SK-N-SH (cell line): Measurements from ENCODE around the gene FYB2. TPM values are rescaled to one million over a fixed set of nuclear protein-coding genes. Genes with fewer than 3 reads are reported as not detected.

Experiments used
- CTCF ChIA-PET: fragments of 300-600, 350-600 bp; formaldehyde crosslinking; extraction: SDS; loops from one replicate; lab custom pipeline; 2021; lab: Yijun Ruan, JAX
- POLR2A ChIA-PET: fragments of 350-600 bp; sonication (Branson Sonifier 250); formaldehyde crosslinking; extraction: SDS; loops from one replicate; lab custom pipeline; 2020; ENCODE audit warnings: antibody characterized with exemption, inconsistent platforms; lab: Yijun Ruan, JAX
- DNase-seq: peaks from one replicate; pipeline ENCODE4 v3.0.0; 2012
- H2AFZ ChIP-seq: fragments of 200-600 bp; sonication (generic); 2 replicates; pipeline ENCODE4 v1.8.1; 2016; ENCODE audit warnings: antibody characterized with exemption, mild to moderate bottlenecking, low read depth
- H3F3A ChIP-seq: fragments of 200-600 bp; sonication (generic); replicated peaks from 2 replicates; pipeline ENCODE3; 2016; ENCODE audit warnings: antibody characterized with exemption, mild to moderate bottlenecking; ENCODE audit not compliant: insufficient read depth
- H3K27ac ChIP-seq, 2 experiments: fragments of 200-500 bp in 1 of 2; fragments of 200-600 bp in 1 of 2; sonication (Bioruptor generic) in 1 of 2; sonication (generic), shearing (Covaris generic) in 1 of 2; 2 replicates each; pipeline versions ENCODE4 v1.5.1 to v1.6.1; 2014 to 2016; ENCODE audit warnings: low read depth in 2 of 2, inconsistent platforms in 1 of 2, low read length in 1 of 2, mild to moderate bottlenecking in 1 of 2, mixed read lengths in 1 of 2
- H3K27me3 ChIP-seq: fragments of 200-600 bp; sonication (generic), shearing (Covaris generic); 2 replicates; pipeline ENCODE4 v1.6.1; 2016; ENCODE audit warnings: mixed run types; ENCODE audit not compliant: insufficient read depth
- H3K36me3 ChIP-seq, 2 experiments: fragments of 200-500 bp in 1 of 2; fragments of 200-600 bp in 1 of 2; sonication (Bioruptor generic) in 1 of 2; sonication (generic) in 1 of 2; replicated peaks in 1 of 2; 2 replicates each; pipeline versions ENCODE3 to v1.5.1; 2014 to 2016; ENCODE audit warnings: low read length in 1 of 2, mild to moderate bottlenecking in 1 of 2; ENCODE audit not compliant: insufficient read depth in 2 of 2, control insufficient read depth in 1 of 2
- H3K4me1 ChIP-seq, 2 experiments: fragments of 200-500 bp in 1 of 2; fragments of 200-600 bp in 1 of 2; sonication (Bioruptor generic) in 1 of 2; sonication (generic), shearing (Covaris generic) in 1 of 2; 2 replicates each; pipeline versions ENCODE4 v1.5.1 to v1.6.1; 2014 to 2016; ENCODE audit warnings: low read depth in 1 of 2, low read length in 1 of 2, mixed run types in 1 of 2; ENCODE audit not compliant: insufficient read depth in 2 of 2, control insufficient read depth in 1 of 2
- H3K4me2 ChIP-seq: fragments of 200-600 bp; sonication (generic), shearing (Covaris generic); 2 replicates; pipeline ENCODE4 v1.6.1; 2017; ENCODE audit warnings: mixed run types
- H3K4me3 ChIP-seq, 2 experiments: fragments of 200-500 bp in 1 of 2; fragments of 200-600 bp in 1 of 2; sonication (Bioruptor generic) in 1 of 2; sonication (generic), shearing (Covaris generic) in 1 of 2; 2 replicates each; pipeline versions ENCODE4 v1.5.1 to v1.8.1; 2014 to 2016; ENCODE audit warnings: low read depth in 2 of 2, inconsistent platforms in 1 of 2, low read length in 1 of 2, mild to moderate bottlenecking in 1 of 2, mixed read lengths in 1 of 2, moderate library complexity in 1 of 2
- H3K79me2 ChIP-seq: fragments of 200-600 bp; sonication (generic); 2 replicates; pipeline ENCODE4 v1.8.1; 2017; ENCODE audit warnings: mild to moderate bottlenecking; ENCODE audit not compliant: insufficient read depth
- H3K9ac ChIP-seq: fragments of 200-600 bp; sonication (generic); 2 replicates; pipeline ENCODE4 v1.6.1; 2017; ENCODE audit warnings: mixed run types
- H3K9me2 ChIP-seq: fragments of 200-600 bp; sonication (generic); 2 replicates; pipeline ENCODE4 v1.6.1; 2017; ENCODE audit warnings: mixed run types
- H3K9me3 ChIP-seq: fragments of 200-600 bp; sonication (generic); 2 replicates; pipeline ENCODE4 v1.6.1; 2017; ENCODE audit warnings: mixed run types, mild to moderate bottlenecking, moderate library complexity
- H4K20me1 ChIP-seq: fragments of 200-600 bp; sonication (generic); 2 replicates; pipeline ENCODE4 v1.6.1; 2017; ENCODE audit warnings: mild to moderate bottlenecking, mixed run types; ENCODE audit not compliant: insufficient read depth
- EZH2phosphoT487 ChIP-seq: fragments of 200-600 bp; sonication (generic); IDR thresholded peaks from 2 replicates; pipeline ENCODE4 v1.6.1; 2017; ENCODE audit warnings: low read depth, mixed run types, mild to moderate bottlenecking, antibody characterized with exemption, moderate library complexity, borderline replicate concordance
- FOSL2 ChIP-seq: IDR thresholded peaks from 2 replicates; pipeline ENCODE4 v1.4.0; 2012; ENCODE audit warnings: low read depth, mild to moderate bottlenecking, moderate library complexity, borderline replicate concordance
- FOXJ3 ChIP-seq: sonication (generic); formaldehyde crosslinking; IDR thresholded peaks from 2 replicates; pipeline ENCODE4 v1.5.1; 2020; ENCODE audit warnings: mild to moderate bottlenecking, missing genetic modification reagents
- FOXM1 ChIP-seq: IDR thresholded peaks from 2 replicates; pipeline ENCODE4 v1.4.0; 2012; ENCODE audit warnings: low read depth, mild to moderate bottlenecking
- GATA2 ChIP-seq: sonication (generic); formaldehyde crosslinking; IDR thresholded peaks from 2 replicates; pipeline ENCODE4 v1.5.0; 2020; ENCODE audit warnings: mild to moderate bottlenecking, missing genetic modification reagents
- MEF2A ChIP-seq: IDR thresholded peaks from 2 replicates; pipeline ENCODE4 v1.4.0; 2012; ENCODE audit warnings: low read depth, borderline replicate concordance
- NFIC ChIP-seq: IDR thresholded peaks from 2 replicates; pipeline ENCODE4 v1.4.0; 2012; ENCODE audit warnings: borderline replicate concordance
- PBX3 ChIP-seq: IDR thresholded peaks from 2 replicates; pipeline ENCODE4; 2012
- RAD21 ChIP-seq: IDR thresholded peaks from 2 replicates; pipeline ENCODE4 v1.6.1; 2012; ENCODE audit warnings: mild to moderate bottlenecking, low read length
- RFX5 ChIP-seq: IDR thresholded peaks from 2 replicates; pipeline ENCODE4 v1.6.1; 2012; ENCODE audit warnings: mild to moderate bottlenecking, improper control_type of control experiment, low read length
- SIN3A ChIP-seq: IDR thresholded peaks from 2 replicates; pipeline ENCODE4 v1.6.1; 2012; ENCODE audit warnings: low read depth, mild to moderate bottlenecking, low read length, moderate library complexity, borderline replicate concordance
- SMC3 ChIP-seq: IDR thresholded peaks from 2 replicates; pipeline ENCODE4 v1.6.1; 2012; ENCODE audit warnings: low read depth, low read length, improper control_type of control experiment
- TCF12 ChIP-seq: IDR thresholded peaks from 2 replicates; pipeline ENCODE4 v1.4.0; 2012
- ZBTB33 ChIP-seq: IDR thresholded peaks from 2 replicates; pipeline ENCODE4 v1.4.0; 2012; ENCODE audit warnings: low read depth, borderline replicate concordance
- WGBS: methylation state at CpG from one replicate; pipeline ENCODE4 v1.1.6; 2017; ENCODE audit warnings: low lambda C conversion rate; 5-methylcytosine and 5-hydroxymethylcytosine counted together
- polyA plus RNA-seq, 3 experiments: library from polyadenylated mRNA; depleted of rRNA; stranded (reverse); fragments of >200 nt; gene quantifications; 2 replicates each; pipeline ENCODE4 v1.2.3, GENCODE V29; 2012

The FYB2 gene
- polyA plus RNA-seq, 1 of the 3 experiments (the other 2 are of a cell fraction): not detected

- Histone ChIP-seq H3K9me2 (no peaks in the 10 kb centered on the region), H3K4me1 (peaks cover 0 to 12% of the 10 kb centered on the region in 2 experiments; a peak in 2 of 4 replicates), H3F3A (no peaks in the 10 kb centered on the region), H3K36me3 (no peaks in the 10 kb centered on the region), H2AFZ (no peak overlapping the region), H3K9me3 (no peaks in the 10 kb centered on the region), H3K4me3 (no peak overlapping the region), H4K20me1 (no peaks in the 10 kb centered on the region), H3K9ac (no peak overlapping the region), H3K79me2 (no peaks in the 10 kb centered on the region), H3K4me2 (no peak overlapping the region)
- WGBS: 91% methylated on average over 3 of the region's 3 CpGs
- CTCF ChIA-PET: interaction anchor here (0.8 to 4.0 kb wide), 3 partner anchors 14 to 31 kb away, joined by 3 to 16 read pairs (median 3); no protein-coding TSS in a partner anchor
- TF ChIP-seq RFX5: no peak
- TF ChIP-seq FOXM1: no peak
- TF ChIP-seq SIN3A: no peak
- TF ChIP-seq EZH2phosphoT487: no peak
- no peak for TF ChIP-seq PBX3
- TF ChIP-seq SMC3: no peak
- no peak for TF ChIP-seq ZBTB33
- TF ChIP-seq FOXJ3 (CRISPR knock-in tag): no peak
- TF ChIP-seq, all 33 proteins: peak for 0
- POLR2A ChIA-PET: no interaction called here
- no peak for DNase-seq
- no peak overlapping the region for H3K27ac ChIP-seq
- no peaks in the 10 kb centered on the region for H3K27me3 ChIP-seq
Measured at GRCh38 chr1:56790036-56790435, 29.2 kb downstream of the FYB2 start.

- H3K27me3 ChIP-seq: no peaks in the 10 kb centered on the region
Measured at GRCh38 chr1:56788588-56788987, 30.6 kb downstream of the FYB2 start.

More at GRCh38 chr1:56788588-56788987, 30.6 kb downstream of the FYB2 start:
- TF ChIP-seq NFIC: no peak
- no peak for TF ChIP-seq GATA2 (CRISPR knock-in tag)
- TF ChIP-seq FOXJ3 (CRISPR knock-in tag): no peak
- TF ChIP-seq FOSL2: no peak
- no peak for TF ChIP-seq EZH2phosphoT487
- no peak for TF ChIP-seq MEF2A
- no peak for TF ChIP-seq ZBTB33
- no peak for TF ChIP-seq RAD21
- TF ChIP-seq TCF12: no peak
- H3K4me2 ChIP-seq: no peak overlapping the region
- ChIA-PET CTCF (interaction anchor here (4.0 kb wide), 1 partner anchor 15 kb away, joined by 16 read pairs; no protein-coding TSS in a partner anchor), POLR2A (no interaction called here)
- no peaks in the 10 kb centered on the region for H3K9me2 ChIP-seq
- no peak overlapping the region for H3K4me3 ChIP-seq
- H3K9ac ChIP-seq: no peak overlapping the region
- no peaks in the 10 kb centered on the region for H3K9me3 ChIP-seq
- H2AFZ ChIP-seq: no peak overlapping the region
- no peaks in the 10 kb centered on the region for H3F3A ChIP-seq
- H3K36me3 ChIP-seq: no peaks in the 10 kb centered on the region
- peak overlapping the region in 1 of 2 experiments; percentile 55; a peak in 2 of 4 replicates for H3K27ac ChIP-seq
- no peaks in the 10 kb centered on the region for H3K79me2 ChIP-seq
- DNase-seq: peak; percentile 9
- 47% methylated on average over 6 of the region's 6 CpGs for WGBS
- H3K4me1 ChIP-seq: peaks cover 0 to 12% of the 10 kb centered on the region in 2 experiments; a peak in 2 of 4 replicates
- no peaks in the 10 kb centered on the region for H4K20me1 ChIP-seq
